ENCODE measurements around the gene TNFRSF6B. TPM values are rescaled to one million over a fixed set of nuclear protein-coding genes. Genes with fewer than 3 reads are reported as not detected.
"Not testable (repeated sequence)": the region's sequence is repeated elsewhere in the genome, so short reads cannot be mapped to it uniquely, and the experiment has no call there.

TNFRSF6B gene
- total RNA-seq, 2 experiments from 2014 or later, result not detected

DNA sequence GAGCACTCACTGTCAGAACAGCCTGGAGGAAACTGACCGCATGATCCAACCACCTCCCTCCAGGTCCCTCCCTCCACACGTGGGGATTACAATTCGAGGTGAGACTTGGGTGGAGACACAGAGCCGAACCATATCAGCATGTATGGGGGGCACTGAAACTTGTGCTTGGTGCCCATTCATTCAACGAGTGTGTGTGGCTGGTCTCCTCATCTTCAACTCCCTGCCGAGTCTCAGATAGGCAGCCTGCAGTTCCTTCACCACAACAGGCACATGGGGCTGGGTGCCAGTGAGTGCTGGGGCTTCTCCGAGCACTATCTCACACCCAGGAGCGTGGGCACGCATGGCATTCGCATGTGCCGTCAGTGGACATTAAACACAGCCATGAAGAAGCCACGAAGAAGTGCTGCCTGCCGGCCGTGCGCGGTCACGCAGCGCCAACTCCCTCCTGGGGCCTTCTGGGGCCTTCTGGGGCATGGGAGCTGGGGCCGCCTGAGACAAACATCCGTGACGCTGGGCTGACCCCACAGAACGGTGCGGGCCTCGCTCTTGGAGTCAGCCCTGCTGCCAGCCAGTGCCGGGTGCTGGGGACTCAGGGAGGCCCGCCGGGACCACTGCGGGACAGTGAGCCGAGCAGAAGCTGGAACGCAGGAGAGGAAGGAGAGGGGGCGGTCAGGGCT is 39.1 kb upstream of the TNFRSF6B start:
- no peaks in the 10 kb centered on the region for H3K9me3 Mint-ChIP-seq
- POLR2A ChIA-PET, result interaction anchor here (0.9 to 2.0 kb wide), 4 partner anchors 12 to 208 kb away, joined by 3 to 17 read pairs (median 6); partner anchors contain the start of genes GMEB2 and TPD52L2
- H3K27me3 Mint-ChIP-seq, result no peaks in the 10 kb centered on the region
- peak overlapping the region; percentile 92 for H3K4me3 Mint-ChIP-seq
- DNase-seq, result no peak
- peak overlapping the region; percentile 93 for H3K27ac Mint-ChIP-seq
- CTCF ChIA-PET, result interaction anchor here (1.0 to 1.6 kb wide), 5 partner anchors 16 to 161 kb away, joined by 3 to 11 read pairs (median 4); partner anchors contain the start of genes GMEB2 and PTK6
- intact Hi-C loops (cut with micrococcal nuclease), result loop anchor here (5.0 kb wide), 1 partner anchor 80 kb away; the partner anchor contains the start of genes LIME1 and SLC2A4RG
- H3K4me1 Mint-ChIP-seq (ENCODE audit: low read depth), result peaks cover 29% of the 10 kb centered on the region
- peaks cover 14% of the 10 kb centered on the region for H3K36me3 Mint-ChIP-seq

DNA sequence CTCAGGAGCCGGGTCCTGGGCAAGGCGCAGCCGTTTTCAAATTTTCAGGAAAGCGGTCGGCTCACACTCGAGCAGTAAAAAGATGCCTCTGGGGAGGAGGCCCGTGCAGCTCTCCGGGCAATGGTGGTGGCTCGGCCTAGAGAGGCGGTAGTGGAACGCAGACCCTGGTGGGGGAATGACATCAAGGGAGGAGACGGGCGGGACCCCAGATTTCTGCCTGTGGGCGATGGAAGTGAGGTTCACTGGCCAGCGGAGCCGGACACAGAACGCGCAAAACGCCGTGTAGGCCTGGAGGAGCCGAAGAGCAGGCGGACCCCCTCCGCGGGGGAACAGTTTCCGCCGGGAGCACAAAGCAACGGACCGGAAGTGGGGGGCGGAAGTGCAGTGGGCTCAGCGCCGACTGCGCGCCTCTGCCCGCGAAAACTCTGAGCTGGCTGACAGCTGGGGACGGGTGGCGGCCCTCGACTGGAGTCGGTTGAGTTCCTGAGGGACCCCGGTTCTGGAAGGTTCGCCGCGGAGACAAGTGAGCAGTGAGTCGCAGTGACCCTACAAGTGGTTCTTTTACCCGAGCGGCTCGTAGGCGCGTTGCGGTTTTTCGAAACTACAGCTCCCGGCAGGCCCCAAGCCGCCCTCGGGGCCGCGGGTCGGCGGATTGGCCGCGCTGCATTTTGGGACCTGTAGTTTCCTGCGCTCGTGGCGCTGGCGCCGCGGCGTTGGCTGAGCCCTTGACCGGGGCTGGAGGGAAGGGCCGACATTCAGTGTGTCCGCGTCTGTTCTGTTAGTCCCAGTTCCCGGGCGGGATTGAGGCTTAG is 38.3 kb upstream of the TNFRSF6B start, which contains the start of gene RTEL1:
RTEL1 (plus strand) TSS at position 376 of the 812 bp plus-strand sequence. CDS start 1,091 bp downstream, outside the sequence.
- Mint-ChIP-seq H3K27ac (peak within 1 kb of the TSS; percentile 93), H3K36me3 (peaks cover 15% of the 10 kb centered on the region)

DNA sequence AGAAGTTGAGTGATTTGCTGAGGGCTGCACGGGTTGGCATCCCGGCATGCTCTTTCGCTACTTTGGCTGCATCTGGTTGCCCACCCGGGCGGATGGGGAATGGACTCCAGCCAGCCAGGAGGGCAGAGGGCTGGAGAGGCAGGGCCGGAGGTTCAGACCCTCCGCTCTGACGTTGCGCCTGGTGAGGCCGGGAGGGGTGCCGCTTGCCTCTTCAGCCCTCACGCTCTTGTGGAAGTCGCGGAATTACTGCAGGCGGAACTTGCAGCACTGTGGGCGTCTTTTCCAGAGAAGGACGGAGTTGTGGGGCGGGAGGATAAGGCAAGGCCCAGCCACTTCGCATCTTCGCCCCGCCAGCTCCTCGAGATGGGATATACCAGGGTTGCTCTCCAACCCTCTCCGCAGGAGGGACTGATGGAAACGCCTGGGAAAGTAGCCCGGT is 37.7 kb upstream of the TNFRSF6B start:
- ChIA-PET POLR2A (interaction anchor here (1.0 to 2.0 kb wide), 4 partner anchors 17 to 206 kb away, joined by 3 to 17 read pairs (median 6); partner anchors contain the start of genes GMEB2 and TPD52L2), CTCF (interaction anchor here (0.8 to 1.6 kb wide), 9 partner anchors 10 to 322 kb away, joined by 3 to 11 read pairs (median 4); partner anchors contain the start of genes ARFRP1, GMEB2, PRPF6 and PTK6)
- intact Hi-C loops (cut with micrococcal nuclease), result loop anchor here (5.0 kb wide), 1 partner anchor 79 kb away; the partner anchor contains the start of genes LIME1 and SLC2A4RG
- Mint-ChIP-seq H3K36me3 (peaks cover 15% of the 10 kb centered on the region), H3K4me1 (ENCODE audit: low read depth) (peaks cover 28% of the 10 kb centered on the region), H3K27ac (peak overlapping the region; percentile 93), H3K4me3 (peak overlapping the region; percentile 92), H3K9me3 (no peaks in the 10 kb centered on the region), H3K27me3 (no peaks in the 10 kb centered on the region)
- DNase-seq, result peak; percentile 53

More for the DNA sequence above, 38.3 kb upstream of the TNFRSF6B start, which contains the start of gene RTEL1:
- H3K4me1 Mint-ChIP-seq (ENCODE audit: low read depth), result peaks cover 29% of the 10 kb centered on the region
- intact Hi-C loops (cut with micrococcal nuclease), result loop anchor here (5.0 kb wide), 1 partner anchor 79 kb away; the partner anchor contains the start of genes LIME1 and SLC2A4RG
- no peaks in the 10 kb centered on the region for H3K27me3 Mint-ChIP-seq
- peak within 1 kb of the TSS; percentile 92 for H3K4me3 Mint-ChIP-seq
- DNase-seq, result peak; percentile 92
- H3K9me3 Mint-ChIP-seq, result no peaks in the 10 kb centered on the region
- POLR2A ChIA-PET, result interaction anchor here (0.9 to 2.0 kb wide), 5 partner anchors 12 to 207 kb away, joined by 3 to 17 read pairs (median 3); partner anchors contain the start of genes GMEB2 and TPD52L2
- CTCF ChIA-PET, result interaction anchor here (0.8 to 1.6 kb wide), 9 partner anchors 11 to 323 kb away, joined by 3 to 11 read pairs (median 4); partner anchors contain the start of genes ARFRP1, GMEB2, PRPF6 and PTK6

DNA sequence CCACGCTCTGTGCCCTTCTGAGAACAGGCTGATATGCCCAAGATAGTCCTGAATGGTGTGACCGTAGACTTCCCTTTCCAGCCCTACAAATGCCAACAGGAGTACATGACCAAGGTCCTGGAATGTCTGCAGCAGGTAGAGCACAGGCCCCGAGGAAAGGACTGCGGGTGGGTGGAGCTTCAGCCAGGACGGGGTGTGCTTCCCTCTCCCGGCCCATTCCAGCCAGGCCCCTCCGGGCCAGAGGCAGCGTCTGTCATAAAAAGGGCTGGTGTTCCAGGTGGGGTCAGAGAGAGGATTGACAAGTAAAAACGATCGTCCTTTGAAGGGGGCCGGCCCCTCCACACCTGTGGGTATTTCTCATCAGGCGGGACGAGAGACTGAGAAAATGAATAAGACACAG is 37.1 kb upstream of the TNFRSF6B start:
- POLR2A ChIA-PET, result no interaction called here
- H3K27me3 Mint-ChIP-seq, result no peaks in the 10 kb centered on the region
- intact Hi-C loops (cut with micrococcal nuclease), result loop anchor here (5.0 kb wide), 1 partner anchor 78 kb away; the partner anchor contains the start of genes LIME1 and SLC2A4RG
- peaks cover 15% of the 10 kb centered on the region for H3K36me3 Mint-ChIP-seq
- no peak for DNase-seq
- no peak overlapping the region for H3K27ac Mint-ChIP-seq
- peaks cover 22% of the 10 kb centered on the region for H3K4me1 Mint-ChIP-seq (ENCODE audit: low read depth)
- H3K4me3 Mint-ChIP-seq, result peak overlapping the region; percentile 92
- CTCF ChIA-PET, result no interaction called here
- H3K9me3 Mint-ChIP-seq, result no peaks in the 10 kb centered on the region

DNA sequence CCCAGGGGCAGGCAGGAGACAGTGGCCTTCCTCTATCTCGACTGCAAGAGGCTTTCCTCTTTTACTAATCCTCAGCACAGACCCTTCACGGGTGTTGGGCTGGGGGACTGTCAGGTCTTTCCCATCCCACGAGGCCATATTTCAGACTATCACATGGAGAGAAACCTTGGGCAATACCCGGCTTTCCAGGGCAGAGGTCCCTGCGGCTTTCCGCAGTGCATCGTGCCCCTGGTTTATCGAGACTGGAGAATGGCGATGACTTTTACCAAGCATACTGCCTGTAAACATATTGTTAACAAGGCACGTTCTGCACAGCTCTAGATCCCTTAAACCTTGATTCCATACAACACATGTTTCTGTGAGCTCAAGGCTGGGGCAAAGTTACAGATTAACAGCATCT is 36.3 kb upstream of the TNFRSF6B start:
- CTCF ChIA-PET; H3K27me3 Mint-ChIP-seq; H3K27ac Mint-ChIP-seq; intact Hi-C loops (cut with micrococcal nuclease); H3K9me3 Mint-ChIP-seq; POLR2A ChIA-PET; DNase-seq: not testable (repeated sequence)
- Mint-ChIP-seq H3K4me3 (peak overlapping the region; percentile 92), H3K36me3 (peaks cover 18% of the 10 kb centered on the region), H3K4me1 (ENCODE audit: low read depth) (peaks cover 17% of the 10 kb centered on the region)

DNA sequence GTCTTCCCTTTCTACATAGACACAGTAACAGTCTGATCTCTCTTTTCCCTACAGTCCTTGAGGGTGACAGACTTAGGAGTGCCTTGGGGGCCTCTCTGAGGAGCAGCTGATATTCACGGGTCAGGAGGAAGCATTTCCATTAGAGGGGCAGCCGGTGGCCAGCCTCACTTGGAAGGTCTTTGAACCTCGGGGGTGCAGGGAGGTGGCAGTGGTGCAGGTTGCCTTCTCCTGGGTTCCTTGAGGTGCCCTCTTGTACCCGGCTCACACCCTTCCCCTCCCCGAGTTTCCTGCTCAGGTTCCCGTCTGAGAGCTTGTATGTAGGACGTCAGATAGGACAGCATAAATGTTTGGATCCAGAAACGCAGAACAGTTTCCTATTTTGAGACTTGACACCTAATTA is 35.8 kb upstream of the TNFRSF6B start:
- ChIA-PET POLR2A (no interaction called here), CTCF (interaction anchor here (0.7 kb wide), 1 partner anchor 123 kb away, joined by 3 read pairs; no protein-coding TSS in a partner anchor)
- no peak for DNase-seq
- H3K4me3 Mint-ChIP-seq, result no peak overlapping the region
- H3K9me3 Mint-ChIP-seq, result no peaks in the 10 kb centered on the region
- peaks cover 18% of the 10 kb centered on the region for H3K36me3 Mint-ChIP-seq
- H3K4me1 Mint-ChIP-seq (ENCODE audit: low read depth), result peaks cover 17% of the 10 kb centered on the region
- H3K27me3 Mint-ChIP-seq, result no peaks in the 10 kb centered on the region
- intact Hi-C loops (cut with micrococcal nuclease), result no loop called here
- H3K27ac Mint-ChIP-seq, result no peak overlapping the region

DNA sequence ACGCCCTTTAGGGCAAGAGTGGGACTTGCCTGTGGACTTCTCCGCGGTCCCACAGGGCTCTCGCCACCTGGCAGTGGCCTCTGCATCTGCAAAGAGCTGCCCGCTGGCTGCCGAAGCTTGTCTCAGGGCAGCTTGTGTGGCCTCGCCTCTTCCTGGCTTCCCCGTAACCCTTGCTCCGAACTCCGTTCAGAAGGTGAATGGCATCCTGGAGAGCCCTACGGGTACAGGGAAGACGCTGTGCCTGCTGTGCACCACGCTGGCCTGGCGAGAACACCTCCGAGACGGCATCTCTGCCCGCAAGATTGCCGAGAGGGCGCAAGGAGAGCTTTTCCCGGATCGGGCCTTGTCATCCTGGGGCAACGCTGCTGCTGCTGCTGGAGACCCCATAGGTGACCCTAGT is 35.3 kb upstream of the TNFRSF6B start:
- CTCF ChIA-PET, result interaction anchor here (0.7 to 1.2 kb wide), 2 partner anchors 123 to 125 kb away, joined by 3 read pairs; no protein-coding TSS in a partner anchor

DNA sequence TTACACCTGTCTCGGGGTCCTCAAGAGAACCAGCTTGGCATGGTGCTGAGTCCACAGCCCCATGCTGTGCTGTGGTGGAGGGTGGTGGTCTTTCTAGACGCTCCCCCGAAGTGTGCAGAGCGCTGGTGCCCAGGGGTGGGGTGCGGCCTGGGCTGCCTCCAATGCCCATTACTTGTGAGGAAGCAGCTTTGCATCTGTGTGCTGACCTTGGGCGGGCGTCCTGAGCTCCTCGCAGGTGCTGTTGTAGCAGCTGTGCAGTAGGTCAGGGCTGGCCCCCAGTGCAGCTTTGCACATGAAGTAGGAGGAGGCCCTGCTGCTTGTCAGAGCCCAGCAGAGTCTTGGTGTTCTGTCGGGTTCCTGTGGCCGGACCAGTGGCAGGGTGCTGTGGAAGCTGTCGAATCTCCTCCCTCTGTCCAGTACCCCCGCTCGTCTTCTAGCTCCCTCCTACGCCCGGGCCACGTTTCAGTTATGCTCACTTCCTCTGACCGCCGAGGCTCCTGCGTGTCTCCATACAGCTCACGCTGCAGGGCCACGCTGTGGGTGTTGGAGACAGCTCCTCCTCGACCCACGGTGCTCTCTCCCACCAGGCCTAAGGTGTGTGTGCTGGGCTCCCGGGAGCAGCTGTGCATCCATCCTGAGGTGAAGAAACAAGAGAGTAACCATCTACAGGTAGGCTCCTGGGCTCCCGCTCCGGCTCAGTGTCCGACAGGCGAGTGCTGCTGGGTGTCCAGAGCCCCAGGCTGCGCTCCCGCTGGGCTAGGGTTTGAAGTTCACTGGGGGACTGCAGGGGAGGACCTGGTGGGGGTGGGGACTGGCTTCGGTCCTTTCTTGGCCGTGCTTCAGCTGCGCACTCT is 34.3 kb upstream of the TNFRSF6B start:
- no peaks in the 10 kb centered on the region for H3K9me3 Mint-ChIP-seq
- H3K36me3 Mint-ChIP-seq, result peaks cover 24% of the 10 kb centered on the region
- CTCF ChIA-PET, result interaction anchor here (0.6 to 1.2 kb wide), 2 partner anchors 79 to 124 kb away, joined by 3 read pairs; no protein-coding TSS in a partner anchor
- intact Hi-C loops (cut with micrococcal nuclease), result no loop called here
- DNase-seq, result no peak
- no peak overlapping the region for H3K27ac Mint-ChIP-seq
- no peaks in the 10 kb centered on the region for H3K27me3 Mint-ChIP-seq
- no peak overlapping the region for H3K4me3 Mint-ChIP-seq
- POLR2A ChIA-PET, result interaction anchor here (1.4 kb wide), 1 partner anchor 9 kb away, joined by 3 read pairs; the partner anchor contains the start of gene STMN3
- peaks cover 17% of the 10 kb centered on the region for H3K4me1 Mint-ChIP-seq (ENCODE audit: low read depth)

More for the DNA sequence above, 35.3 kb upstream of the TNFRSF6B start:
- POLR2A ChIA-PET, result interaction anchor here (1.4 kb wide), 1 partner anchor 7 kb away, joined by 3 read pairs; the partner anchor contains the start of gene STMN3
- Mint-ChIP-seq H3K36me3 (peaks cover 22% of the 10 kb centered on the region), H3K27me3 (no peaks in the 10 kb centered on the region), H3K4me3 (no peak overlapping the region), H3K9me3 (no peaks in the 10 kb centered on the region), H3K27ac (no peak overlapping the region), H3K4me1 (ENCODE audit: low read depth) (peaks cover 17% of the 10 kb centered on the region)
- intact Hi-C loops (cut with micrococcal nuclease), result no loop called here
- no peak for DNase-seq

DNA sequence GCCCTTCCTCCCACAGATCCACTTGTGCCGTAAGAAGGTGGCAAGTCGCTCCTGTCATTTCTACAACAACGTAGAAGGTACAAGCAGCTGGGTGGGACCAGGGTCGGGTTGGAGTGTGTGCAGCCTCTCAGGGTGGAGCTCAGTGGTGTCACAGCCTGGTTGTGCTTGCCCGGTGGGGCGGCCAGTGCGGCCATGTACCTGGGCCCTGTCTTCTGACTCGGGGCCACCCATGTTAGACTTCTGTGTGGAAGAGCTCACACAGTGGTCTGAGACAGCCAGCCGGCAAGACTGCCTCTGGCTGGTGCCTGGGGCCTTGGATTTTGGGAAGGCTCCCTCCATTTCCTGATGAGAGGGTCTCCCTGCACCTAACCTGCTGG is 33.7 kb upstream of the TNFRSF6B start:
- H3K36me3 Mint-ChIP-seq, result peaks cover 27% of the 10 kb centered on the region
- intact Hi-C loops (cut with micrococcal nuclease), result no loop called here
- H3K27me3 Mint-ChIP-seq, result no peaks in the 10 kb centered on the region
- H3K4me1 Mint-ChIP-seq (ENCODE audit: low read depth), result peaks cover 17% of the 10 kb centered on the region
- H3K27ac Mint-ChIP-seq, result no peak overlapping the region
- ChIA-PET CTCF (interaction anchor here (0.6 kb wide), 1 partner anchor 394 kb away, joined by 3 read pairs; no protein-coding TSS in a partner anchor), POLR2A (interaction anchor here (1.4 kb wide), 1 partner anchor 9 kb away, joined by 3 read pairs; the partner anchor contains the start of gene STMN3)
- no peak for DNase-seq
- H3K4me3 Mint-ChIP-seq, result no peak overlapping the region
- H3K9me3 Mint-ChIP-seq, result no peaks in the 10 kb centered on the region

DNA sequence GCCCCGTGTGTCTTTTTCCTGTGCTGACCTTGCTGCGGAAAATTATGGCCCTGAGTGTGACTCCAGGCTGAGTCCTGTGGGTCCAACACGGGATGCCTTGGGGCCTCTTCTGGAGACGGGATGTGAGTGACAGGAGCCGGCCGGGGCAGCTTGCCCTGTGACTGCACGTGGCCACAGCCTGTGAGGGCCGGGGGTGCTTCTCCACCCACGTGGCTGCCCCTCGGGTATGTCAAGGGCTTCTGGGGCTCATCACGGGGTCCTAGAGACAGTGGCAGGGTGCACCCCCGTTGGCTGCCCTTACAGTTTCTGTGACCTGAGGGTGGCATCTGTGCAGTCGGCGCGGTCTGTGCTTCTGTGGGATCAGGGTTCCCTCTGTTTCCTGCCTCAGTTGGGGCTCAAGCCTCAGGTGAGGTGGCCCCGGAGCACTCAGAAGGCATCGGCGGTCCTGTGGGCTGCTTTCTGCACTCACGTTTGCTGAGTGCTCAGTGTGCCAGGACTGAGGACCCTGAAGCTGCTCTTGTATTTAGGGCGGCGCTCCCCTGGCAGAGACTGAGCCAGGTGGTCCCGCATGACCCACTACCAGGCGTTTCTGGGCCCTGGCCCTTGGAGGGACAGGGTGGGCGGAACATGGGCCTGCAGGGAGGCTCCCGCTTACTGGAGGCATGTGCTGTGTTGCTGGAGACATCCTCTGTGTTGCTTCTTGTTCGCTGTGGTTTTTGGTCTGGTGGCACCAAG is 33.0 kb upstream of the TNFRSF6B start:
- POLR2A ChIA-PET, result no interaction called here
- Mint-ChIP-seq H3K4me3 (no peak overlapping the region), H3K36me3 (peaks cover 32% of the 10 kb centered on the region), H3K9me3 (no peaks in the 10 kb centered on the region), H3K4me1 (ENCODE audit: low read depth) (peaks cover 16% of the 10 kb centered on the region), H3K27ac (no peak overlapping the region), H3K27me3 (no peaks in the 10 kb centered on the region)
- CTCF ChIA-PET, result interaction anchor here (0.6 kb wide), 1 partner anchor 394 kb away, joined by 3 read pairs; no protein-coding TSS in a partner anchor
- DNase-seq, result no peak
- intact Hi-C loops (cut with micrococcal nuclease), result no loop called here
